HG02610 (cell line): ENCODE measurements around the gene RASSF8.

Experiments
- ATAC-seq: cut with Tn5 transposase; IDR thresholded peaks from one replicate; pipeline ENCODE4 v1.9.1; 2021; ENCODE audit warnings: mild to moderate bottlenecking, moderate library complexity; ENCODE audit not compliant: unreplicated experiment

The RASSF8 gene

DNA sequence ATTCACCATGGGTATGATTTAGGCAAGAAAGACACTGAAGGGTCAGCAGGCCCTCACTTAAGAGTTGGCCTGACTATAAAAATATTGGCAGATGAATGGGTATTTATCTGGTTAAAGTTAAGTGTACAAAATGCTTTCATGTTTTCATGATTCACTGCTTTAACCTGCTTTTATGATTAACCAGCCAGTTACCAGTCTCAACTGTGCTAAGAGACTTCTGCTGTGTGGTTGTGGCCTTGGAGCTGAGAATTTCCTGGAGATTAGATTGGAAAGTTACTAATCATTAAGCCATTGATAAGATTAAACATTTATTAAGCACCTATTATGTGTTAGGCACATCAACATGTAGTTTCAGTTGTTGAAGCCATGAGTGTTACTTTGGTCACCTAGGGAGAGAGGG, 68.9 kb downstream of the RASSF8 start:
- ATAC-seq: no peak

DNA sequence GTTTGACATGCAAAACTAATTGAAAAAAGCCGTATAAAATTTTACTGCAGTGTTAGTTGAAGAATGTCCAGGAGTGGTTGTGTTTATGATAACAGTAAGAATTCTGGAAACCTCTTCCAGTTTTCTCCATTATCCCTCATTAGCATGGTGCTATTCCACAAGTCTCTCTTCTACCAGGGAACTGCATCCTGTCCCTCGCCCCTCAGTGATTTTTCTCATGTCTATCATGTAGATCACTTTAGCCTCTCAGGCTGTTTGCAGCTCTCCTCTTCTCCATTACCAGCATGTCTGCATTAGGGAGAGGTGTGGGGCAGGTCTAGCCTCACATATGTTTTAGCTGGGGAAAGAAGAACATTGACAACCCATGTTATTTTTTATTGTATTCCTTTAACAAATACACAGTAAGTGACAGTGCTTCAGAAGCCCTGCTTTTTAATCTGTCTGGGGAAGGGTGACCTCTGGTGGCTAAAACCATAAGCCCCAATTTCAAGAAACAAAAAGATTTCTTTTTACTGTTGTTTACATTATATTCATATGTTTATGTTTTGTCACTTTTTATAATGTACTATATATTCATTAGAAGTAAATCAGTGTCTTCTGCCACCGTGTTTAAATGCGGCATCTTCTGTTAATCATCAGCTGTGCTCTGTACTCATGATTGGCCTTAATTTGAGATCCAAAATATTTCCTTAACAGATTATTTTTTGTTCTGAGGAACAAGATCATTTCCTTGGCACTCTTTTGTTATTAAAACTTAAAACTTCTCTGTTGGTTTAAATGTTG, 70.7 kb downstream of the RASSF8 start:
- no peak for ATAC-seq

DNA sequence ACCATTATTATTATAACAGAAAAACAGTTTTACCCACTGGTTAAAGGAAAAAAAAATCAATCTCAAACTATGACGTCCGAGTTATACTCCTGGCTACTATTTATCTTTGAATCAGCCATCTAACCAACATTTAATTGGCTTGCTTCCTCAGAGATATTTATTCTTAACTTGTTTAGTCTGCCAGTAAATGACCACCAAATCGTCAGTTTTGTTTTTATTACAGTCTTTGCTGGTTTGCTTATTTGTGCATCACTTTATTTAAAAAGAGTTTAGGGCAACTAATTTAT, 71.2 kb downstream of the RASSF8 start:
- no peak for ATAC-seq

DNA sequence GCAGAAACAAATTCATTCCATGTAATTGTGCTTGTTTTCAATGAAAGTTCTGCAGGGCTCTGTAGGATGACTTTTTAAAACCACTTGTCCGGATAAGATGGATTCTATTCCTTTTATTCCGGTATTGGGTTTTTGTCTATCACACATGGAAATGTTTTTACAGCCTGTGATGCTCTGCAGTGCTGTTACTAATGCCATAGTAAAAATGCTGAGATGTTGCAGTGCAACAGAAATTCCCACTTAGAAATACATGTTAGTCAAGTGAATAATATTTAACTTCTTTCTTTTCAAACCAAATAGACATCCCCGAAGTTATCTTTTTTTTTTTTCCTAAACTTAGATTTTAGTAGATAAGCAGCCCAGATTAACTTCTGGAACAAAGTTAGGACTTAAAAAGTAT, 71.9 kb downstream of the RASSF8 start:
- ATAC-seq: no peak

DNA sequence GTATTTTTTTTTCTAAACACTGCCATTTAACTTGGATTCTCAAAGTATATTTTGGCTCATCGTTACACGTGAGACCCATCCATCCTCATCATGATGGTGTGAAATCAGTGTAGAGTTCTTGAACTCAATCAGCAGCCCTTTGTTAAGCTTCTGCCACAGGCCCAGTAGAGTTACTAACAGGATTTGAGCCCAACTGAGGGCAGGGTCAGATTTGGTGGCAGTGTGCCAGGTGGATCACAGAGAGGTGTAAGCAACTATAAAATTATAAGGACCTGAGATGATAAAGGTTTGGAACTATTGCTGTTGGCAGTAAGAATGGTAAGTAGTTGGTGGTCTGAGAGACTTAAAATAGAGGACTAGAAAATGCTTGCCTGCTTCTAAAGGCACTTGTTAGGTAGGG, 72.8 kb downstream of the RASSF8 start:
- no peak for ATAC-seq

DNA sequence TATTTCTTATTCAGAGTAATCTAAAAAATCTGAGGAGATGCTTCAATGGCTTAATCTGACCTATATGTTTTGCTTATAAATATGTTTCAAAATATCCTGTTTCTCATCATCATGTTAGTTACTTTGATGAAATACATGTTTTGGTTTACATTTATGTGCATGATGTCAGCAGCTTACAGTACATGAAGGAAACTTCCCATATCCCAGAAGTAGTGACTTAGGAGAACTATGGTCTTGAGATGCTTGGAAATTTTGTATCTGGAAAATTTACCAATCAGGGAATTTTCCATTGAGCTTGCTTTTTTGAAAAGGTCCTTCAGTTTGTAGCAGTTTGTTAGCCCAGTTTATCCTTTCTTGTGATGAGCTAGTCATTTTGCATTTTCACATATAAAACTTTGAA, 73.3 kb downstream of the RASSF8 start:
- ATAC-seq: no peak

DNA sequence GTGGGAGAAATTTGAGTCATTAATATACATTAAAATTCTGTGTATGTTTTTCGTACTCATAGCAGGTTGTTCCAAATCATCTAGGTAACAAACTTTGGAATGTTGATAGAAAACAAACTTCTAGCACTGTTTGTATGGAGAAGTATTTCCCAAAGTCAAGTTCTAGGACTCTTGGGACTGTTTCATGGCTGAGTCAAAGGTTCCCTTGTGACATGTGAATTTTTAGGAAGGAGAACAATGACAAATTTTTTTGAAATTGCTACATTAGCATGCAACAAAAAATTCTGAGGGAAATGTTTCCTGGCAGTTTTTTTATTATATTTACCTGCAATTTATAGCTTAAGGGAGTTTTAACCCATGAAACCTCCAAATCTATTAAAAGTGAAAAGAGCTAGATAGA, 73.8 kb downstream of the RASSF8 start:
- no peak for ATAC-seq

DNA sequence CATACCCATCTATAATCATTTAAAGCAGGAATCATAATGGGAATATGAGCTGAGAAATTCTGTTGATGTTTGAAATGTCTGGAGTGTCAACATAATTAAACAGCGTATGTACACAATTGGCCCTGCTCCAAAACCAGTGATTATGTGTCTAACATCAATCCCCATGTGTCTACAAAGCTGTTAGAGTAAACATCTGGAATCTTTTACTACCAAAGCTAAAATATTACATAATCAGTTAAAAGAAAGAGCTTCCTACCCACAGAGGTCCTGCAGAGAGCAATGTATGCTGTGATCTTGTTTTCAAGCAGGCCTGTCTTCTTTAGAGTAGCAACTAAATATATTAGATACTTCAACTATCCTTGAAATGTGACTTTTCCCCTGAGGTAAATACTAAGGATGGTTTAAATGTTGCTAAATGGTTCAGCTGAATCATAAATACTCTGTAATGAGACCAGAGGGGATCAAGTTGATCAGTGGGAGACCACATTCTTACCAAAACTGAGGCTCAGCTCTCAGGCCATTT, 74.3 kb downstream of the RASSF8 start:
- no peak for ATAC-seq

DNA sequence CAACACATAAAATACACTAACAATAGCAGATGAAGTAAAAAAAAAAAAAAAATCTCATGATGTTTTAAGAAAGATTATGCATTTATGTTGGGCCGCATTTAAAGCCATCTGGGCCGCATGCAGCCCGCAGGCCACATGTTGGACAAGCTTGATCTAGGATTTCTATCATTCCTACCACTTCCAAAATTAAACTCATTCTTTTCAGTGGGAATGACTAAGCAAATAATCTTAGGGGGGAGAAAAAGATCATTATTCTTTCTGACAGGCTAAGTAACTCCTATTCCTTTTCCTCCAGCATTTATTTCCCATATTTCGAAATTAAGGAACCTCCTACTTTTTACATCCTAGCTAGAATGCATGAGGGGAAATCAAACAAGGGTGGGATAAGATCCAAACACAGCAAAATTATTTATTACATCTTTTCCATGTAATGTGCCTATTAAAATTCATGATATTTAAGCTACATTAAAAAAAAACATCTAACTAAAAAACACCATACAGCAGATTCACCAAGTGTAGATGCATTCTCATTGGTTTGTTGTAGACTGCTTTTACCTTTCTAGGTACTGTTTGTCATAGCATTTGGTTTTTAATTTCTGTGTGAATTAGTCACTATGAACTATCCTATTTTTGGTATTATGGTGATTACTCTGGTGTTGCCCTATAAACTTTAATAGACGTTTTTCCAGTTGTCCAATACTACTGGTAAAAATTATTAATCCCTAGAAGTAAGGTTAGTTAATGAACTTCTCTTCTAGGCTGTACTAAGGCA, 76.1 kb downstream of the RASSF8 start:
- ATAC-seq: no peak

DNA sequence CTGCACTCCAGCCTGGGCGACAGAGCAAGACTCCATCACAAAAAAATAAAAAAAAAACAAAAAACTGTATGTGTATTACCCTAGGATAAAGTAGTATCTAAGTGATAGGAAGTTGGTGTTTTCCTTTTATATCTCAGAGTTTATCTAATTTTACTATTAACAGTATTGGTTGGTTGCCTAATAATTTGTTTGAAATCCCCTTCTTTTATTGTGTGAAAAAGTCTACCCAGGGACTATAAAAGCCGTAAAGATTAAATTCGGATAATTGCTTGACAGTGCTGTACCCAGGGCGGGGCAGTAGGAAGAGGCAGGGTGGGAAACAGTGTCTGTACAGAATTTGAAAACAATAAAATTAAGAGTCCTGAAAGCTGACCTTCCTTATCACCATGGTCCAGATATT, 78.4 kb downstream of the RASSF8 start:
- ATAC-seq: no peak

DNA sequence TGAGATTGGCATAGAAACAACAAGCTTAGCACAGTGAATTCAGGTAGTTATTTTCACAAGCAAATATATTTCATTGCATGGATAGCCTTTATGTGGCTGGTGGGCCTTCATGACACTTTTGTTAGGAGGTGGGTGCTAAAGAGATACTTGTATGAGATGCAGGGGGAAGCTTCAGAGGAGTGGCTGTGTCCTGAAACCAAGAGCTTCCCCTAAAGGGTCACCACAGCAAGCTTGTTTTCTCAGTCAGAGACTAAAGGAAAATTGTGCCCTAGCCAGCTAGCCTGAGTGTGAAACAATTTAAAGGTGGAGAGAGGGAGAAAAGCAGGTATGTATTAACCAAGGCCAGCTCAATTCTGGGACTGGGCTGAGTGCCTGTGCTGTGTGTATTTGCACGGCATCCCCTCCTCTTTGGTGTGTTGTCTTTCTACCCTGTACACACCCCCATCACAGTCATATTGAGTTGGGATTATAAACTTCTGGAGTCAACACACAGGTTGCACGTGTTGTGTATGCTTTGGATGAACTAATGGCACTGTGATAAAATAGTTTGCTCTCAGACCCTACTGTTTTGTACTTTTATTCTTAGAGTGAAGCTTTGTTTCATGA, 79.2 kb downstream of the RASSF8 start:
- ATAC-seq: no peak

DNA sequence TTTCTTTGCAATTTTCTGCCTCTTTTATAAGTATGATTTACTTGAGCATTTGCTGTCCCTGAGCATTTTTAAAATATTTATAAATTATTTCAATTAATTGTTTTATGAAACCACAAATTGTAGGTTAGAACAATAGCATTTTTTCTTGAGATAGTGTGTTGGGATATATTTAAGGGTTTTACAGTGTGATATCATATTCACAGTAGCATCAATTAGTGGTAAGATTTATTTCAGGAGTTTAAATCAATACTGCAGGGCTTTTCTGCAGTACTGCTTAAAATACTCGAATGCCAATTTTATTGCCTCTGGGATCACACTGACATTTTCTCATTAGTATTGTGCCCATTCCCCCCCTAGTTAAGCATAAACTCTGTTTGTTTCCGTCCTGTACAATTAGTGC, 84.2 kb downstream of the RASSF8 start:
- ATAC-seq: no peak

DNA sequence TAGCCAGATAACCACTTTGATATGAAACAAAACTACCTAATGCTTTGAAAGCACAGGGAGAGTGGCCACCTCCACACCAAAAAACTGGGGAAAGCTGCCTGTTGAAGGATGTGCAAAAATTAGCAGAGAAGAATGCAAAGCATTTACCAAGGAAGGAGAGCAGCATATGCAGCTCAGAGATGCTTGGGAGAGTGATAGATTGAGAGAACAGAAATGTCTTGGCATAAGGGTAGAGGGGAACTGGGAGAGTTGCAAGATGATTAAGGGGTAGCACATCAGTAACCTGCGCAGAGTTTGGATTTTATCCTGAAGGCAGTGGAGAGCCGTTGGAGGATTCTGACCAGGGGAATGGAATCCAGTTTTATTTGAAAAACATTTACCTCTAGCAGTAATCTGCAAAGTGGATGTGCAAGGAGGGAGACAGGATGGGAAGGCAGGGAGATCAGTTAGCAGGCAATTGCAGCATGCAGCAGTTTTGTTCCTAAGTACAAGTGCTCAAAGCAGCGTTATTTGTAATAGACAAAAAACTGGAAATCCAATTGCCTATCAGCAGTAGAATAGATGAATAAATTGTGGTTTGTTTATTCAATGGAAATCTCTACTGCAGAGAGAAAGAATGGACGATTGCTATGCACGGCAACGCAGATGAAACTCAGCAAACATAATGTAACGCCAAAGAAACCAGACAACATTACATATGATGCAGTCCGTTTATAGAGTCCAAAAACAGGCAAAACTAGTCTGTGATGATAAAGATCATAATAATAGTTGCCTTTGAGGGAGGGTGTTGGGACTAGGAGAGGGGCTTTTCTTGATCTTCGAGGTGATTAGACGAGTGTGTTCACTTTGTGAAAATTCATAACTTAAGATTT, 84.9 kb downstream of the RASSF8 start:
- ATAC-seq: no peak

DNA sequence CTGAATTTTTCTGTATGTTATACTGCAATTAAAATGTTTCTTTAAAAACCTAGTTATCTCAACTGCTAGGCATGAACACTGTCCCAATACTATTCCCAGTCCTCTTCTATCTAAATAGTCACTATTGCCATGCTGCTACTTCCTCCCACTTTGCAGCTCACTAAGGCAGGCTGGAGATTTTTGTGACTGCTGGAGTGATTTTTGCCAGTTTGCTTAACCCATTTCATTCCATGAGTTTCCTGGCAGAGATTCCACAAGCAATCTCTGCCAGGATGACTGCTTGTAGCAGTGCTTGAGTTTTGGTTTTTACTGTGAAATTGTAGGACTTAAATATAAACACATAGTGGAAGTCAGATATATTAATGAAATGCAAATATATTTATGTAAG, 85.5 kb downstream of the RASSF8 start:
- ATAC-seq: no peak

DNA sequence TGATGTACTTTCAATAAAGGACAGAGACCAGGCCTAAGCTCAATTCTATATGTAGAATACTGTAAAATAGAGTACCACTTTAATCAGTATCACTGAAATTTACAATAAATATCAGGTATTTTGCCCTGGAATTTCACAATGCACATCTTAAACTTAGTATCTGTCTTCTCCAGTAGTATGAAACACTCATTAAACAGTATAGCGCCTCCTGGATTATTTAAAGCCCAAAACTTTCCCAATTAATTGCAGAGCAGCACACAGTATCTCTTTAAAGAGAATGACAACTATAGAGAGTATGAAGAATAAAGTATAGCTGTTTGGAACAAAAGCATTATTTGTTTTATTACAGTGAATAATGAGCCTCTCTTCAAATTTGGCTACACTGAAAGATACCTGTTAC, 86.1 kb downstream of the RASSF8 start:
- ATAC-seq: no peak

DNA sequence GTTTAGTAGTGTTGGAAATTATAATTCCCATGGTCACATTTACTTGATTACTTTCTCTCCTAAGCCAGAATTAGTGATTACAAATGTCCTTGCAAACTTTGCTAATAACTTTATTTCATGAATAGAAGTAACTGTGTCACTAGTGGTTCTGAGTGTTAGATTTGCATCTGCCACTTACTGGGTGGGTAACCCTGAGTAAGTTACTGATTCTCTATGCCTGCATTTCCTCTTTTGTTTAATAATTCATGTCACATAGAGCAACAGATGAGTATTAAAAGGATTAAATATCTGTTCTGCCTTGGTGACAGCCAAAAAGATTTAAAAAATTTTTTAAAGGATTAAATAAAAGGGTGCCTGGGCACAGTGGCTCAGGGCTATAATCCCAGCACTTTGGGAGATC, 87.7 kb downstream of the RASSF8 start:
- no peak for ATAC-seq

DNA sequence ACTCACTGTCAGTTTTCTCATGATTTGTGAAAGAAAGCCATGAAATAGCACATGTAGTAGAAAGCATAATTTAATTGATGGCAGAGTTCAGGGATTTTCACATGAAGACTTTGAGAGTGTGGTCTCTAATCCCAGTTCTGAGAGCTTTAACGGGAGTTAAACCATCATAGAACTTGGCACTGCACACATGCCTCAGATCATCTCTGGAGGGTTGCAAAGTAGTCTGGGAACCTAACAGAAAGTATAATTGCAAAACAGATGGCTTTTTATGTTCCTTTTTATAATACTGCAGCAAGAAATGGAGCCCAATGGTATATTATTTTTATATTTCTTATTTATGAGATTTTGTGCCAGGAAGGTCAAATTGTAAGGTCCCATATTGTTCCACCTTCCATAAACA, 88.4 kb downstream of the RASSF8 start:
- no peak for ATAC-seq

DNA sequence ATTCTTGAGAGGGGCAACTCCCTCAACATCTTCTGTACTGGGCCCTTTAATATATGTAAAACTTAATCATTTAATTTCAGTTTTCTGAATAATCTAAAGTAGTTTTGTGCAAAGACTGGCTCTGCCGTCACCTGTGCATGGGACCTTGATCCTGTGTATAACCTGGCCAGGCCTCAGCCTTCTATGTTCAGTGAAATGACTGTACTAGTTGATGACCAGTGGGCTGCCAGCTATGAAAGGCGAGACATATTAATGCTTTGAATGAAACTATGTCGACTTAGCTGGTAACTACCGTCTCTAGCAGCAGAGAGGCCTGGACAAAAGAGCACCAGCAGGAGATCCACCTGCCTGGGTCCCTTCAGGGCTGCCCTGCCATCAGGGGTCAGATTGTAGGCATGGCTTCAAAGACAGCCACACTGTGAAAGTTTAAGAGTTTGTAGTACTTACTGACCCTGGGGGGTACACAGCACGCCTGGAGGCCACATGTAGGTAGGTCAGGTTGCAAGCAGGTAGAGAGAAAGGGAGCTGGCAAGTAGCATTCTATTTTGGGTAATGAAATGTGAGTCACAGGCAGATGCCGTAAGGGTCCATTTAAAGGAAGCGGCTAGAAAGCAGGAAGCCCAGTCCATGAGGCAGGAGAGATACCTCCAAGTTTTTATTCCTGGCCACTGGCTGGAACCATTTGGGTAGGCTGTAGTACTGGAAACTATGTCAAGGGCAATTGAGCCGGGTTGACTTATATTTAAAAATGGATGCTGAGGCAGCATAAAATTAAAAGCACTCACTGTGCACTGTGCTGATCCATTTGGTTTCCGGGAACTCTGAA, 89.1 kb downstream of the RASSF8 start:
- ATAC-seq: no peak

DNA sequence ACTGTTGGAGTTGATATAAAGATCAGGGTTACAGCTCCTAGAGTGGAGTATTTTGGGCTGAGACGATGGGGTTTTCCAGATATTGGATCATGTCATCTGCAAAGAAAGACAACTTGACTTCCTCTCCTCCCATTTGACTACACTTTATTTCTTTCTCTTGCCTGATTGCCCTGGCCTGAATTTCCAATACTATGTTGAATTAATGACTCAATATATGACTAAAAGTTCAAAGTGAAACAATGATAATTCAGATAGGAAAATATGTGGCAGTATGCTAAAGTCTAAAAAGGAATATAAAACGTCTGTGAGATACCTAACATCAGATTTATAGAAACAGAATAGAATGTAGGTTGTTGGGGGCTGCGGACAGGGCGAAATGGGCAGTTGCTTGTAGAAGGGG, 94.2 kb downstream of the RASSF8 start:
- no peak for ATAC-seq

DNA sequence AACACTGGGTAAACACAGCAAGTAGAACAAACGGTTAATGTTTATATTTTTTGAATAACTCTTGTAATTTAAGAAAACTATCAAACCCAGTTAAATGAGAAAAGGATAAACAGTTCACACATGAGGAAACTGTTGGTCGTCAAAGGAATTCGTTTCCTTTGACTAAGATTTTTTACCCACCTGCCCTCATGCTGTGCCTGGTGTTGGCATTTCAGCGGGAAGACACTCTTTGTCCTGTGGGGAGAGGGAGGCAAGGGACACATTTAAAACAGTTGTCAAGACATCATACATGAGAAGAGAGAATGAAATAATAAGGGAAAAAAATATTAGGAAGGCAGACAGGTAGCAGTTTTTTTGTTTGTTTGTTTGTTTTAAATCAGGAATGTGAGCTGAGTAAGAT, 95.9 kb downstream of the RASSF8 start:
- ATAC-seq: no peak
